Stomach (tissue), 9 donors: ENCODE results near the gene CRYGS. TPM values are rescaled to one million over a fixed set of nuclear protein-coding genes. Genes with fewer than 3 reads are reported as not detected.
A peak's percentile ranks its signal among the peaks of the same experiment; 100 is the strongest.

Experiments used
- DNase-seq, 2 donors: peaks; one replicate each; pipeline versions ENCODE4 v3.0.0 to v3.0.0-alpha.2; 2013 to 2019
- H3K27ac ChIP-seq, 5 donors: fragments of 200-600 bp in 4 of 5; sonication (generic) in 4 of 5; one replicate each; pipeline ENCODE4 v1.5.1; 2013 to 2019; ENCODE audit warnings: mild to moderate bottlenecking in 1 of 5, moderate library complexity in 1 of 5
- H3K27me3 ChIP-seq, 3 donors: fragments of 200-600 bp; sonication (generic); one replicate each; pipeline ENCODE4 v1.5.1; 2017 to 2019; ENCODE audit warnings: mixed run types in 1 of 3
- H3K36me3 ChIP-seq, 4 donors: fragments of 200-600 bp; sonication (generic); 1 replicate in 3 of 4; 2 replicates in 1 of 4; pipeline ENCODE4 v1.5.1; 2016 to 2019
- H3K4me1 ChIP-seq, 4 donors: fragments of 200-600 bp; sonication (generic); one replicate each; pipeline ENCODE4 v1.5.1; 2016 to 2019
- H3K4me3 ChIP-seq, 4 donors: fragments of 200-600 bp; sonication (generic) in 3 of 4; one replicate each; pipeline ENCODE4 v1.5.1; 2016 to 2019; ENCODE audit warnings: mild to moderate bottlenecking in 1 of 4
- H3K9me3 ChIP-seq, 4 donors: fragments of 200-600 bp; sonication (generic); one replicate each; pipeline ENCODE4 v1.5.1; 2016 to 2019
- CTCF ChIP-seq, 7 experiments: fragments of 450-650 bp in 4 of 7; fragments of 200-600 bp in 3 of 7; sonication (generic) in 3 of 7; IDR thresholded peaks; one replicate each; pipeline ENCODE4 v1.5.1; 2016 to 2019; ENCODE audit warnings: antibody characterized with exemption in 7 of 7, control low read depth in 2 of 7, mild to moderate bottlenecking in 1 of 7
- EP300 ChIP-seq: sonication (generic); formaldehyde crosslinking; IDR thresholded peaks from one replicate; pipeline ENCODE4 v1.6.1; 2017; ENCODE audit warnings: antibody characterized with exemption
- POLR2A ChIP-seq, 4 donors: fragments of 450-650 bp; IDR thresholded peaks; one replicate each; pipeline ENCODE4 v1.6.1; 2016; ENCODE audit warnings: antibody characterized with exemption in 4 of 4, control low read depth in 2 of 4, mild to moderate bottlenecking in 1 of 4, moderate library complexity in 1 of 4
- POLR2AphosphoS5 ChIP-seq, 3 donors: sonication (generic); formaldehyde crosslinking; IDR thresholded peaks; one replicate each; pipeline ENCODE4 v1.6.1; 2016; ENCODE audit warnings: antibody characterized with exemption in 3 of 3
- WGBS, 5 donors: extraction: QIAGEN DNeasy Blood & Tissue Kit in 3 of 5; methylation state at CpG; one replicate each; pipeline versions ENCODE4 v1.1.5 to v1.1.7; 2013 to 2018; 5-methylcytosine and 5-hydroxymethylcytosine counted together
- intact Hi-C: fragments of 100-400 bp; cut with DNase I; formaldehyde crosslinking; loops from one replicate; pipeline ENCODE4 v1.15.1; 2023; ENCODE audit warnings: low total_unique reads
- polyA plus RNA-seq, 3 donors: library from polyadenylated mRNA; stranded (reverse); fragments of 200-250 nt; gene quantifications; one replicate each; pipeline ENCODE4 v1.2.3, GENCODE V29; 2013
- total RNA-seq, 5 donors: library from RNA; depleted of rRNA; stranded (reverse); fragments of >200 nt; gene quantifications; one replicate each; pipeline versions ENCODE4 v1.1.0 to v1.2.3, GENCODE V29; 2014 to 2016
- donor health status: healthy with polysubstance abuse.
- donor health status: Bipolar disorder and iron deficiency.
- donor health status: healthy.

Gene CRYGS
- total and polyA plus RNA-seq, 8 donors = 1.8 to 6.6 (median 4.7) TPM; not detected in 2

- intact Hi-C loops = no loop called here
- H3K4me3 ChIP-seq = no peak overlapping the region
- H3K27me3 ChIP-seq = peaks cover 0 to 1% (median 0%) of the 10 kb centered on the region in 3 donors
- no peak for TF ChIP-seq POLR2AphosphoS5 (IDR thresholded peaks at IDR 0.05)
- no peak for TF ChIP-seq EP300
- TF ChIP-seq CTCF (IDR thresholded peaks at IDR 0.05) = no peak
- TF ChIP-seq POLR2A (IDR thresholded peaks at IDR 0.05) = no peak
- no peaks in the 10 kb centered on the region for H3K9me3 ChIP-seq
- H3K36me3 ChIP-seq = no peaks in the 10 kb centered on the region
- H3K27ac ChIP-seq = no peak overlapping the region
- no peak for DNase-seq
- H3K4me1 ChIP-seq = no peaks in the 10 kb centered on the region
Measured at GRCh38 chr3:186530415-186530814, 13.8 kb downstream of the CRYGS start.

GRCh38 chr3:186529201-186529999 lies 14.8 kb downstream of the CRYGS start:
- H3K27ac ChIP-seq = no peak overlapping the region
- intact Hi-C loops = no loop called here
- H3K9me3 ChIP-seq = no peaks in the 10 kb centered on the region
- H3K27me3 ChIP-seq = peaks cover 0 to 4% (median 0%) of the 10 kb centered on the region in 3 donors
- DNase-seq = peak in 1 of 2 donors; percentile 27
- H3K4me3 ChIP-seq = no peak overlapping the region
- WGBS, 5 donors = 71 to 84% (median 79%) methylated on average over 11 of the region's 11 CpGs
- peaks cover 0 to 4% (median 0%) of the 10 kb centered on the region in 4 donors for H3K4me1 ChIP-seq
- H3K36me3 ChIP-seq = no peaks in the 10 kb centered on the region
- TF ChIP-seq CTCF (IDR thresholded peaks at IDR 0.05) (no peak), POLR2A (IDR thresholded peaks at IDR 0.05) (no peak), POLR2AphosphoS5 (IDR thresholded peaks at IDR 0.05) (no peak), EP300 (no peak)

GRCh38 chr3:186526256-186526606 lies 17.9 kb downstream of the CRYGS start:
- Histone ChIP-seq H3K27ac (no peak overlapping the region), H3K9me3 (no peaks in the 10 kb centered on the region), H3K27me3 (peaks cover 0 to 4% (median 0%) of the 10 kb centered on the region in 3 donors), H3K4me1 (peaks cover 0 to 4% (median 0%) of the 10 kb centered on the region in 4 donors), H3K36me3 (no peaks in the 10 kb centered on the region), H3K4me3 (no peak overlapping the region)
- no peak for TF ChIP-seq CTCF (IDR thresholded peaks at IDR 0.05)
- TF ChIP-seq EP300 = no peak
- no peak for TF ChIP-seq POLR2A (IDR thresholded peaks at IDR 0.05)
- no peak for TF ChIP-seq POLR2AphosphoS5 (IDR thresholded peaks at IDR 0.05)
- 68 to 80% (median 77%) methylated on average over 6 of the region's 6 CpGs for WGBS, 5 donors
- no peak for DNase-seq
- intact Hi-C loops = no loop called here

- Histone ChIP-seq H3K36me3 (no peaks in the 10 kb centered on the region), H3K27me3 (peaks cover 0 to 4% (median 0%) of the 10 kb centered on the region in 3 donors), H3K4me1 (peaks cover 0 to 4% (median 0%) of the 10 kb centered on the region in 4 donors), H3K9me3 (no peaks in the 10 kb centered on the region), H3K27ac (no peak overlapping the region), H3K4me3 (no peak overlapping the region)
- no peak for DNase-seq
- 47 to 69% (median 60%) methylated on average over 9 of the region's 9 CpGs for WGBS, 5 donors
- intact Hi-C loops = no loop called here
- TF ChIP-seq POLR2A (IDR thresholded peaks at IDR 0.05) (no peak), POLR2AphosphoS5 (IDR thresholded peaks at IDR 0.05) (no peak), CTCF (IDR thresholded peaks at IDR 0.05) (no peak), EP300 (no peak)
Measured at GRCh38 chr3:186525369-186526255, 18.6 kb downstream of the CRYGS start.
